OCI-LY1 (cell line): Measurements from ENCODE around the gene PIP4K2A.

Source experiments
- H2AFZ ChIP-seq: fragments of 200-600 bp; sonication (generic), shearing (Covaris generic); 2 replicates; pipeline ENCODE4 v1.6.0; 2014; ENCODE audit warnings: antibody characterized with exemption, mild to moderate bottlenecking, low read length
- H3F3A ChIP-seq: fragments of 200-600 bp; sonication (generic), shearing (Covaris generic); 2 replicates; pipeline ENCODE4 v1.6.0; 2014; ENCODE audit warnings: mild to moderate bottlenecking, antibody characterized with exemption, low read length, moderate library complexity; ENCODE audit not compliant: insufficient read depth
- H3K27ac ChIP-seq: fragments of 200-600 bp; sonication (generic); 2 replicates; pipeline ENCODE4 v1.5.1; 2014; ENCODE audit warnings: low read length, mixed run types, mild to moderate bottlenecking, low read depth; ENCODE audit not compliant: poor library complexity, severe bottlenecking
- H3K27me3 ChIP-seq: fragments of 200-600 bp; sonication (generic); 2 replicates; pipeline ENCODE4 v1.6.0; 2014; ENCODE audit warnings: antibody characterized with exemption, mild to moderate bottlenecking, low read length, moderate library complexity; ENCODE audit not compliant: insufficient read depth
- H3K36me3 ChIP-seq: fragments of 200-600 bp; sonication (generic); 2 replicates; pipeline ENCODE4 v1.6.1; 2014; ENCODE audit warnings: mild to moderate bottlenecking, antibody characterized with exemption, low read length, moderate library complexity, mixed read lengths; ENCODE audit not compliant: insufficient read depth
- H3K4me1 ChIP-seq: fragments of 200-600 bp; sonication (generic); 2 replicates; pipeline ENCODE4 v1.5.1; 2014; ENCODE audit warnings: mild to moderate bottlenecking, low read length, moderate library complexity; ENCODE audit not compliant: insufficient read depth, severe bottlenecking
- H3K4me2 ChIP-seq: fragments of 200-600 bp; sonication (generic), shearing (Covaris generic); 2 replicates; pipeline ENCODE4 v1.6.1; 2014; ENCODE audit warnings: low read length
- H3K4me3 ChIP-seq: fragments of 200-600 bp; sonication (generic); 2 replicates; pipeline ENCODE4 v1.5.1; 2014; ENCODE audit warnings: low read length, low read depth, mild to moderate bottlenecking, mixed read lengths; ENCODE audit not compliant: poor library complexity, severe bottlenecking
- H3K79me2 ChIP-seq: fragments of 200-600 bp; shearing (Covaris generic); 2 replicates; pipeline ENCODE4 v1.6.1; 2016; ENCODE audit warnings: mixed run types, low read length, mixed read lengths; ENCODE audit not compliant: insufficient read depth
- H3K9ac ChIP-seq: fragments of 200-600 bp; sonication (generic), shearing (Covaris generic); 2 replicates; pipeline ENCODE4 v1.6.1; 2014; ENCODE audit warnings: mild to moderate bottlenecking, low read length, mixed read lengths
- H3K9me2 ChIP-seq: fragments of 200-600 bp; sonication (generic), shearing (Covaris generic); 2 replicates; pipeline ENCODE4 v1.6.1; 2014; ENCODE audit warnings: low read depth, mild to moderate bottlenecking, low read length, mixed read lengths
- H3K9me3 ChIP-seq: fragments of 200-600 bp; shearing (Covaris generic); 2 replicates; pipeline ENCODE4 v1.6.1; 2014; ENCODE audit warnings: low read length, mixed read lengths
- H4K20me1 ChIP-seq: fragments of 200-600 bp; sonication (generic), shearing (Covaris generic); 2 replicates; pipeline ENCODE4 v1.6.0; 2016; ENCODE audit warnings: mild to moderate bottlenecking, low read length; ENCODE audit not compliant: insufficient read depth
- CTCF ChIP-seq: fragments of 200-600 bp; sonication (generic), shearing (Covaris generic); IDR thresholded peaks from 2 replicates; pipeline ENCODE4 v1.5.1; 2017; ENCODE audit warnings: mild to moderate bottlenecking, antibody characterized with exemption, low read length, moderate library complexity, mixed read lengths
- EZH2 ChIP-seq: fragments of 200-600 bp; sonication (generic), shearing (Covaris generic); IDR thresholded peaks from 2 replicates; pipeline ENCODE4 v1.8.0; 2017; ENCODE audit warnings: borderline replicate concordance, mixed run types, mild to moderate bottlenecking, antibody characterized with exemption, low read length, moderate library complexity, mixed read lengths

Gene PIP4K2A

GRCh38 chr10:22617516-22617915 lies 96.9 kb downstream of the PIP4K2A start:
- TF ChIP-seq EZH2, result no peak
- peak; percentile 28; the same call in 1 of the 2 replicates for TF ChIP-seq CTCF
- H3K79me2 ChIP-seq, result no peaks in the 10 kb centered on the region
- no peak overlapping the region for H2AFZ ChIP-seq
- no peak overlapping the region for H3K27ac ChIP-seq
- H3K9ac ChIP-seq, result no peak overlapping the region
- no peaks in the 10 kb centered on the region for H3F3A ChIP-seq
- no peak overlapping the region for H3K4me2 ChIP-seq
- H4K20me1 ChIP-seq, result no peaks in the 10 kb centered on the region
- no peaks in the 10 kb centered on the region for H3K9me2 ChIP-seq
- H3K36me3 ChIP-seq, result no peaks in the 10 kb centered on the region
- peaks cover 33% of the 10 kb centered on the region for H3K4me1 ChIP-seq
- H3K9me3 ChIP-seq, result no peaks in the 10 kb centered on the region
- H3K27me3 ChIP-seq, result no peaks in the 10 kb centered on the region
- H3K4me3 ChIP-seq, result no peak overlapping the region

GRCh38 chr10:22617051-22617450 lies 97.3 kb downstream of the PIP4K2A start:
- no peak overlapping the region for H3K4me2 ChIP-seq
- H3K4me3 ChIP-seq, result no peak overlapping the region

GRCh38 chr10:22615819-22616499 lies 98.4 kb downstream of the PIP4K2A start:
- Histone ChIP-seq H3K27ac (peak overlapping the region; percentile 7), H3K9me2 (no peaks in the 10 kb centered on the region), H3K9ac (peak overlapping the region; percentile 36; the same call in 1 of the 2 replicates), H3K79me2 (no peaks in the 10 kb centered on the region), H3K9me3 (no peaks in the 10 kb centered on the region), H3F3A (no peaks in the 10 kb centered on the region), H2AFZ (peak overlapping the region; percentile 86; the same call in 1 of the 2 replicates), H3K4me3 (peak overlapping the region; percentile 56), H3K36me3 (no peaks in the 10 kb centered on the region), H3K27me3 (no peaks in the 10 kb centered on the region), H3K4me2 (peak overlapping the region; percentile 73), H4K20me1 (no peaks in the 10 kb centered on the region), H3K4me1 (peaks cover 41% of the 10 kb centered on the region)
- TF ChIP-seq CTCF, result no peak
- TF ChIP-seq EZH2, result no peak

More at GRCh38 chr10:22617051-22617450, 97.3 kb downstream of the PIP4K2A start:
- Histone ChIP-seq H3K27me3 (no peaks in the 10 kb centered on the region), H3K9me2 (no peaks in the 10 kb centered on the region), H3K27ac (no peak overlapping the region), H3K79me2 (no peaks in the 10 kb centered on the region), H2AFZ (no peak overlapping the region), H3K4me1 (peaks cover 35% of the 10 kb centered on the region), H3F3A (no peaks in the 10 kb centered on the region), H3K9ac (no peak overlapping the region), H3K36me3 (no peaks in the 10 kb centered on the region), H3K9me3 (no peaks in the 10 kb centered on the region), H4K20me1 (no peaks in the 10 kb centered on the region)
- TF ChIP-seq CTCF (no peak), EZH2 (no peak)
